H1 (cell line): ENCODE measurements around the gene AGTR1. TPM values are rescaled to one million over a fixed set of nuclear protein-coding genes. Genes with fewer than 3 reads are reported as not detected.

Experiments used
- CTCF ChIA-PET: fragments of 300-600 bp; sonication (Branson Sonifier 250); formaldehyde crosslinking; loops from one replicate; lab custom pipeline; 2021; ENCODE audit not compliant: partially characterized antibody; lab: Charles Lee
- POLR2A ChIA-PET: fragments of 300-600 bp; sonication (Branson Sonifier 250); formaldehyde crosslinking; loops from one replicate; lab custom pipeline; 2021; ENCODE audit warnings: inconsistent platforms; ENCODE audit not compliant: partially characterized antibody; lab: Charles Lee
- DNase-seq, 2 experiments: peaks; one replicate each; pipeline versions ENCODE4 v3.0.0 to v3.0.0-alpha.2; 2010 to 2022; ENCODE audit warnings: low spot score in 2 of 2, low read depth in 1 of 2, mixed read lengths in 1 of 2
- FAIRE-seq: peaks from 2 replicates; lab custom pipeline; 2011; peaks lifted over from hg19 to GRCh38; lab: Jason Lieb, UNC
- H2AFZ ChIP-seq: 2 replicates; pipeline ENCODE4 v1.8.1; 2012; ENCODE audit warnings: low read length, inconsistent platforms
- H2AK5ac ChIP-seq: 2 replicates; pipeline ENCODE4 v1.6.1; 2013; ENCODE audit warnings: low read depth, low read length
- H2BK120ac ChIP-seq: replicated peaks from 2 replicates; pipeline ENCODE3; 2013; ENCODE audit warnings: low read depth, low read length, inconsistent platforms
- H2BK12ac ChIP-seq: 2 replicates; pipeline ENCODE4 v1.6.1; 2013; ENCODE audit warnings: low read depth, low read length
- H2BK15ac ChIP-seq: 2 replicates; pipeline ENCODE4 v1.6.1; 2013; ENCODE audit warnings: low read length
- H2BK20ac ChIP-seq: 2 replicates; pipeline ENCODE4 v1.6.1; 2013; ENCODE audit warnings: low read length
- H2BK5ac ChIP-seq: 2 replicates; pipeline ENCODE4 v1.6.1; 2013; ENCODE audit warnings: low read depth, low read length
- H3K14ac ChIP-seq: 2 replicates; pipeline ENCODE4 v1.6.1; 2013; ENCODE audit warnings: inconsistent platforms; ENCODE audit not compliant: insufficient read length
- H3K18ac ChIP-seq: 2 replicates; pipeline ENCODE4 v1.6.1; 2013; ENCODE audit warnings: low read length; ENCODE audit errors: extremely low read depth
- H3K23ac ChIP-seq: 2 replicates; pipeline ENCODE4 v1.6.1; 2013; ENCODE audit warnings: inconsistent platforms; ENCODE audit not compliant: insufficient read length
- H3K23me2 ChIP-seq: 2 replicates; pipeline ENCODE4 v1.6.1; 2013; ENCODE audit warnings: low read depth, low read length
- H3K27ac ChIP-seq: 2 replicates; pipeline ENCODE4 v1.6.1; 2011; ENCODE audit warnings: low read depth, low read length, inconsistent platforms
- H3K27me3 ChIP-seq, 4 experiments: replicated peaks in 1 of 4; 1 replicate in 1 of 4; 2 replicates in 3 of 4; pipeline versions ENCODE4 v1.6.1 to v1.8.1; 2011 to 2013; ENCODE audit warnings: low read length in 3 of 4, mild to moderate bottlenecking in 3 of 4, inconsistent platforms in 2 of 4, mixed read lengths in 2 of 4, moderate library complexity in 1 of 4; ENCODE audit not compliant: control insufficient read depth in 3 of 4, insufficient read depth in 3 of 4; ENCODE audit errors: extremely low read depth in 1 of 4
- H3K36me3 ChIP-seq, 4 experiments: 2 replicates each; pipeline versions ENCODE4 v1.6.1 to v1.8.1; 2011 to 2013; ENCODE audit warnings: mild to moderate bottlenecking in 4 of 4, low read length in 3 of 4, moderate library complexity in 2 of 4, control low read depth in 1 of 4, inconsistent platforms in 1 of 4; ENCODE audit not compliant: insufficient read depth in 4 of 4, control insufficient read depth in 2 of 4
- H3K4ac ChIP-seq: replicated peaks from 2 replicates; pipeline ENCODE3; 2013; ENCODE audit warnings: low read length, low read depth, mixed read lengths, inconsistent platforms; ENCODE audit not compliant: insufficient read length
- H3K4me1 ChIP-seq, 4 experiments: replicated peaks in 1 of 4; 1 replicate in 1 of 4; 2 replicates in 3 of 4; pipeline versions ENCODE4 v1.6.1 to v1.8.1; 2011 to 2013; ENCODE audit warnings: low read length in 3 of 4, inconsistent platforms in 2 of 4, mixed read lengths in 1 of 4; ENCODE audit not compliant: insufficient read depth in 4 of 4, control insufficient read depth in 3 of 4
- H3K4me2 ChIP-seq, 2 experiments: 2 replicates each; pipeline versions ENCODE4 v1.6.1 to v1.8.1; 2011 to 2013; ENCODE audit warnings: low read depth in 2 of 2, low read length in 2 of 2, control low read depth in 1 of 2, inconsistent platforms in 1 of 2, mild to moderate bottlenecking in 1 of 2; ENCODE audit not compliant: insufficient read depth in 1 of 2
- H3K4me3 ChIP-seq, 4 experiments: fragments of 200-600, 300-600 bp in 1 of 4; sonication (generic), shearing (Covaris generic), sonication (Bioruptor Twin) in 1 of 4; 2 replicates each; pipeline versions ENCODE4 v1.5.1 to v1.8.1; 2011 to 2016; ENCODE audit warnings: low read length in 4 of 4, low read depth in 3 of 4, control low read depth in 2 of 4, inconsistent platforms in 2 of 4, mild to moderate bottlenecking in 2 of 4, mixed read lengths in 1 of 4, moderate library complexity in 1 of 4; ENCODE audit not compliant: insufficient read depth in 2 of 4; ENCODE audit errors: extremely low read depth in 1 of 4
- H3K56ac ChIP-seq: replicated peaks from 2 replicates; pipeline ENCODE3; 2013; ENCODE audit warnings: low read depth, mild to moderate bottlenecking, mixed read lengths, low read length, inconsistent platforms; ENCODE audit not compliant: insufficient read length
- H3K79me1 ChIP-seq: 2 replicates; pipeline ENCODE4 v1.6.1; 2013; ENCODE audit warnings: low read depth, low read length, control low read depth
- H3K79me2 ChIP-seq, 2 experiments: 2 replicates each; pipeline versions ENCODE4 v1.6.1 to v1.8.1; 2012 to 2013; ENCODE audit warnings: low read length in 2 of 2, mild to moderate bottlenecking in 2 of 2, inconsistent platforms in 1 of 2; ENCODE audit not compliant: insufficient read depth in 2 of 2, control insufficient read depth in 1 of 2
- H3K9ac ChIP-seq, 4 experiments: replicated peaks in 1 of 4; 1 replicate in 1 of 4; 2 replicates in 3 of 4; pipeline versions ENCODE4 v1.6.1 to v1.8.1; 2011 to 2013; ENCODE audit warnings: low read depth in 3 of 4, low read length in 3 of 4, control low read depth in 2 of 4, mild to moderate bottlenecking in 2 of 4, moderate library complexity in 2 of 4, inconsistent platforms in 1 of 4; ENCODE audit errors: extremely low read depth in 1 of 4
- H3K9me3 ChIP-seq, 2 experiments: 2 replicates each; pipeline versions ENCODE4 v1.6.1 to v1.8.1; 2012 to 2013; ENCODE audit warnings: mild to moderate bottlenecking in 2 of 2, moderate library complexity in 2 of 2, control low read depth in 1 of 2, inconsistent platforms in 1 of 2, low read depth in 1 of 2, low read length in 1 of 2, mixed read lengths in 1 of 2; ENCODE audit not compliant: insufficient read depth in 2 of 2
- H4K20me1 ChIP-seq, 2 experiments: replicated peaks in 1 of 2; 2 replicates each; pipeline versions ENCODE3 to v1.8.1; 2011 to 2013; ENCODE audit warnings: inconsistent platforms in 2 of 2, low read length in 2 of 2, mild to moderate bottlenecking in 1 of 2; ENCODE audit not compliant: insufficient read depth in 2 of 2, control insufficient read depth in 1 of 2
- H4K5ac ChIP-seq: 2 replicates; pipeline ENCODE4 v1.6.1; 2013; ENCODE audit warnings: low read length, low read depth, mixed read lengths, inconsistent platforms; ENCODE audit not compliant: insufficient read length
- H4K8ac ChIP-seq: 2 replicates; pipeline ENCODE4 v1.8.0; 2013; ENCODE audit warnings: mild to moderate bottlenecking, moderate library complexity, low read length, inconsistent platforms; ENCODE audit not compliant: insufficient read depth; ENCODE audit errors: extremely low read depth
- H4K91ac ChIP-seq: replicated peaks from 2 replicates; pipeline ENCODE3; 2013; ENCODE audit warnings: low read length, mixed read lengths, inconsistent platforms; ENCODE audit not compliant: insufficient read length
- CTBP2 ChIP-seq: IDR thresholded peaks from 2 replicates; pipeline ENCODE4 v1.7.0; 2011; ENCODE audit warnings: borderline replicate concordance, mild to moderate bottlenecking, moderate library complexity, mixed read lengths, low read length; ENCODE audit not compliant: insufficient read depth, insufficient read length
- JUN ChIP-seq: IDR thresholded peaks from 2 replicates; pipeline ENCODE4 v1.6.1; 2011; ENCODE audit warnings: low read depth, mild to moderate bottlenecking, improper control_type of control experiment, low read length
- JUND ChIP-seq: IDR thresholded peaks from 2 replicates; pipeline ENCODE4 v1.6.1; 2011; ENCODE audit warnings: mild to moderate bottlenecking, improper control_type of control experiment, low read length
- KDM5A ChIP-seq: fragments of 200-600 bp; IDR thresholded peaks from 2 replicates; pipeline ENCODE4 v1.7.1; 2012; ENCODE audit warnings: mild to moderate bottlenecking, low read length, inconsistent platforms, mixed read lengths
- POU5F1 ChIP-seq: IDR thresholded peaks from 2 replicates; pipeline ENCODE4 v1.6.1; 2011; ENCODE audit warnings: low read depth, mild to moderate bottlenecking, low read length, moderate library complexity
- RXRA ChIP-seq: IDR thresholded peaks from 2 replicates; pipeline ENCODE4 v1.6.1; 2011; ENCODE audit warnings: low read depth, mild to moderate bottlenecking, low read length, moderate library complexity; ENCODE audit not compliant: insufficient read depth
- SIX5 ChIP-seq: IDR thresholded peaks from 2 replicates; pipeline ENCODE4 v1.6.1; 2011; ENCODE audit warnings: mild to moderate bottlenecking, low read depth, low read length
- SP4 ChIP-seq: IDR thresholded peaks from 2 replicates; pipeline ENCODE4 v1.6.1; 2012; ENCODE audit warnings: low read length, inconsistent platforms
- WGBS, 2 experiments: shearing (Covaris generic) in 1 of 2; methylation state at CpG; one replicate each; pipeline versions ENCODE4 v1.1.6 to v1.1.7; 2013 to 2015; ENCODE audit warnings: low lambda C conversion rate in 2 of 2, mixed read lengths in 2 of 2, inconsistent platforms in 1 of 2, low coverage in 1 of 2, missing lambda C conversion rate in 1 of 2; ENCODE audit not compliant: insufficient replicate concordance in 2 of 2, insufficient coverage in 1 of 2, insufficient read length in 1 of 2; ENCODE audit errors: extremely low coverage in 1 of 2, missing lambda C conversion rate in 1 of 2; 5-methylcytosine and 5-hydroxymethylcytosine counted together
- polyA plus RNA-seq, 7 experiments: library from polyadenylated mRNA; depleted of rRNA in 3 of 7; stranded (reverse) in 5 of 7; unstranded in 2 of 7; fragments of >200 nt in 5 of 7; fragments of 200-250 nt in 2 of 7; gene quantifications; 1 replicate in 5 of 7; 2 replicates in 1 of 7; 4 replicates in 1 of 7; pipeline versions ENCODE4 v1.2.1 to v1.2.3, GENCODE V29; 2011 to 2013; ENCODE audit warnings: missing spikeins in 2 of 7, mixed read lengths in 2 of 7
- total RNA-seq: library from RNA; stranded (reverse); fragmentation: NEBNext Ultra II Directional; extraction: Animal tissue kit (Norgen Biotek cat#: 25700); gene quantifications from 2 replicates; pipeline ENCODE4 v1.2.1, GENCODE V29; 2021

Gene AGTR1
- total and polyA plus RNA-seq, 2 of the 8 experiments (the other 6 are each of a cell fraction or from before 2014, with no cell fraction given): 0.03 TPM; not detected in 1

DNA sequence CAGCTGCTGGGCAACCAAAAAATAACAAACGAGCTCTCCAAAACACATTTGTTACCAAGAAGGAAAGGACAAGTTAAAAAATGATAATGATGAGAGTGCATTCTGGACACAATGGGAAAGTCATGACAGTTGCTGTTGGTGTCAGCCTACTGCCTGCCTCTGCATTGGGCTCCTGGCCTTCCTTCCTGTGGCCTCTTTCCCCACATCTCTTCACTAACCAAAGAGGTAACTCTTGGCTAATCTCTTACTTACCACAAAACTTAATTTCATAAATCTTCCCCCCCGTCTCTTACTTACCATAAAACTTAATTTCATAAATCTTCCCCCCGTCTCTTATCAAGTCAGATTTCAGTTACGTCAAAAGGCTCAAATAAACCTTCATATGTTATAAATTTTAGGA is 58.6 kb downstream of the AGTR1 start:
- Histone ChIP-seq H2AFZ (no peak overlapping the region), H3K4ac (no peak overlapping the region), H3K27me3 (no peaks in the 10 kb centered on the region), H3K18ac (no peak overlapping the region), H3K4me1 (no peaks in the 10 kb centered on the region), H3K9me3 (no peaks in the 10 kb centered on the region), H3K4me3 (no peak overlapping the region), H2BK15ac (no peak overlapping the region), H2BK20ac (no peak overlapping the region), H3K56ac (no peak overlapping the region), H4K20me1 (no peaks in the 10 kb centered on the region), H2BK120ac (no peak overlapping the region), H4K8ac (no peak overlapping the region), H3K9ac (no peak overlapping the region), H3K36me3 (no peaks in the 10 kb centered on the region), H3K23me2 (no peaks in the 10 kb centered on the region), H3K27ac (no peak overlapping the region), H3K23ac (no peak overlapping the region), H2AK5ac (no peak overlapping the region)
- FAIRE-seq (no peak), DNase-seq (no peak)
- no peak for TF ChIP-seq JUN
- TF ChIP-seq SIX5: no peak
- no peak for TF ChIP-seq KDM5A
- TF ChIP-seq SP4: no peak
- no peak for TF ChIP-seq CTBP2
- no peak for TF ChIP-seq JUND
- TF ChIP-seq POU5F1: no peak
- no peak for TF ChIP-seq RXRA
- TF ChIP-seq, all 59 proteins: peak for 0
- 86 to 100% methylated on average over 3 to 4 of the region's 4 CpGs for WGBS, 2 experiments
- Histone ChIP-seq H3K4me2 (no peak overlapping the region), H2BK5ac (no peak overlapping the region), H3K79me1 (no peaks in the 10 kb centered on the region), H2BK12ac (no peak overlapping the region), H3K79me2 (no peaks in the 10 kb centered on the region), H4K91ac (no peak overlapping the region), H4K5ac (no peak overlapping the region), H3K14ac (no peak overlapping the region)
- POLR2A ChIA-PET: no interaction called here
- CTCF ChIA-PET: no interaction called here
